CD4-positive, alpha-beta T cell treated with Interleukin-17A for 4 hours (primary cell): ENCODE data around the gene OR4A47.
"Not testable (repeated sequence)": the region's sequence is repeated elsewhere in the genome, so short reads cannot be mapped to it uniquely, and the experiment has no call there.

Experiments used
- DNase-seq: peaks from one replicate; pipeline ENCODE4 v3.0.0-alpha.2; 2020; ENCODE audit warnings: mixed read lengths

The OR4A47 gene, protein sequence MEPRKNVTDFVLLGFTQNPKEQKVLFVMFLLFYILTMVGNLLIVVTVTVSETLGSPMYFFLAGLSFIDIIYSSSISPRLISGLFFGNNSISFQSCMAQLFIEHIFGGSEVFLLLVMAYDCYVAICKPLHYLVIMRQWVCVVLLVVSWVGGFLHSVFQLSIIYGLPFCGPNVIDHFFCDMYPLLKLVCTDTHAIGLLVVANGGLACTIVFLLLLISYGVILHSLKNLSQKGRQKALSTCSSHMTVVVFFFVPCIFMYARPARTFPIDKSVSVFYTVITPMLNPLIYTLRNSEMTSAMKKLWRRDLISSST

DNA sequence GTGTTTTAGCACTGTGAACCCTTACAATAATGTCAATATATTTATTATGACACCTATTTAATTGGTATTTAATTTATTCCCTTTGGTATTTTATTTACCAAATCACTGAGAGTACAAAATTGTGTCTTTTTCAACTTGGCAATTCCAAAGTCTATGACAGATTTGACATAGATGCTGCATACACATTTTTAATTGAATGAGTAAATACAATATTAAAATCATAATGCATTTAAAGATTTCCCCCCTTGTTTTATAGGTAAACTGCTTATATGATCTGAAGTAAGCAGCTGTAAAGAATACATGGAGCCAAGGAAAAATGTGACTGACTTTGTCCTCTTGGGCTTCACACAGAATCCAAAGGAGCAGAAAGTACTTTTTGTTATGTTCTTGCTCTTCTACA lies at the start of gene OR4A47:
Gene OR4A47, plus strand, starts transcription at position 301 of the 400 bp plus-strand sequence. Its CDS starts 0 bp downstream, at position 301.
- not testable (repeated sequence) for DNase-seq

DNA sequence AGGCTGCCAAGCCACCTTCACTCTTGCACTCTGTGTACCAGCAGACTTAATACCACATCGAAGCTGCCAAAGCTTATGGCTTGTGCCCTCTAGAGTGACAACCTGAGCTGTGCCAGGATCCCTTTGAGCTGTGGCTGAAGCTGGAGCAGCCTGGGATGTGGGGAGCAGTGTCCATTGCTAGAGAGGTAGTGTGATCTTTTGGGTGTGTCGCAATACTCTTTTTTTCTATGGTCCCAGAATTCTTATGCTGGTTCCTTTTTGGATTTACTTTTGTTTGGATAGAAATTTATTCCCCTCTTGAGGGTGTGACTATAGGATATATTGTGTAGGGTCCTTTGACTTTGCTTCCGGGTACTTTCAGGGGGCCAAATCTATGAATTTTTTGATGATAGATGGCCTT lies 32.7 kb upstream of the OR4A47 start:
- DNase-seq: not testable (repeated sequence)

DNA sequence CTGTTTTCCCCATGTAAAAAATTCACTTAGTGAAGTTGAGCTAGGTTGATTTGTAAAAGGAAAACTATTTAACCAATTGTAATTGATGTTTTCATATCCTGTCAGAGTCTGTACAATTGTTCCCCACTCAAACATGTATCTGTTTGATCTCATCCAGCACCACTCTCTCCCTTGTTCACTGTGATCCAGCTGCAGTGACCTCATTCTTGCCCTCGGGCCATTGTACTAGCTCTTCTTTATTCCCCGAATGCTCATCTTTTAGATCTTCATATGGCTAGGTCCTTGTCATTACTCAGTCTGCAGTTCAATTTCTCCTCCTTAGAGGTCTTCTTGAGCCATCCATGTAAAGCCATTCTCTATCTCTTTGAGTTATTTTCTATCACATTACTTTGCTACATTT lies 14.6 kb upstream of the OR4A47 start:
- not testable (repeated sequence) for DNase-seq

DNA sequence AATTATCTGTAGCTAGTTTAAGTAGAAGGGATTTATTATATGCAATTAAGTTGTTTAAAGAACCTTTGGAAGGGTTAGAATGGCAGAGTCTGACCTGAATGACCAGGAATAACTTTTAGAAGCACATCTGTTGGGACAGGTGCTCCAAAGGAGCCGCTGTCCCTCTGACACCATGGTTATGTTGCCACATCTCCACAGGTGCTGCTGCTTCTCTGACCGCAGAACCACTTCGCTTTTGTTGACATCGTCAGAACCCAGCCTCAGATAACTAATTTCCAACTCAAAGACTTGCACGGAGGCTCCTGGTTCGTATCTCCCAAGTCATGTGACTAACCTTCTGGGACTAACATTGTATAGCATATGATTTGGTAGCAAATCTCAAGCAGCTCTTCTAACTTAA lies 13.9 kb upstream of the OR4A47 start:
- not testable (repeated sequence) for DNase-seq

DNA sequence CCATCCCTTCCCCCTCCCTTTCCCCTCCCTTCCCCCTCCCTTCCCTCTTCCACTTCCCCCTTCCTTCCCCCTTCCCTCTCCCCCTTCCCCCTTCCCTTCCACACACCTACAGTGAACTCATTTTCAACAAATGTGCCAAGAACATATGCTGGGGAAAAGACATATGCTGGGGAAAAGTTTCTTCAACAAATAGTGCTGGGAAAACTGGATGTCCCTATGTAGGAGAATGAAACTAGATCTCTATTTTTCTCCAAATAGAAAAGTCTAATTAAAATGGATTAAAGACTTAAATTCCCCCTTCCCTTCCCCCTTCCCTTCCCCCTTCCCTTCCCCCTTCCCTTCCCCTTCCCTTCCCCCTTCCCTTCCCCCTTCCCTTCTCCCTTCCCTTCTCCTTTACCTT lies 17.6 kb downstream of the OR4A47 start:
- DNase-seq: not testable (repeated sequence)

DNA sequence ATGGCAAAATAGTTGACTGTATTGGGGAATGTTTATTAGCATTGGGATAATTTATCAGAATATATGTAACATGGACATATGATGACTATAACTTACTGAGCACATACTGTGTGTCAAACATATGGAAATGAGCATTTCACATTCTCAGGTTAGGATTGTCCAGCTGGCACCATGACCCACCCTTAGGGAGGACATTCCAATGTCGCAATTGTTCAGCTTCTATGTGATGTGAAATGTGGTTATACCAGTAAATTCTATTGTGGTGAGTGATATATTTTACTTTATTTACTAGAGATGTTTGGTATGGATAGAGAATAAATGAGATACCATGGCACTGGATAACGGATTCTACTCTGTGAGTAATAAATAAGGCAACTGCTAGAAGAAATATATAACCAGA lies 50.4 kb downstream of the OR4A47 start:
- no peak for DNase-seq
